Endothelial cell of umbilical vein (primary cell): ENCODE measurements around the gene THUMPD2.

Source experiments
- EZH2 ChIP-seq: IDR thresholded peaks from 2 replicates; pipeline ENCODE4 v1.6.1; 2012; ENCODE audit warnings: borderline replicate concordance, low read depth, mild to moderate bottlenecking, moderate library complexity, low read length, inconsistent platforms; ENCODE audit not compliant: severe bottlenecking
- FOS ChIP-seq: IDR thresholded peaks from 2 replicates; pipeline ENCODE4 v1.6.1; 2011; ENCODE audit warnings: mild to moderate bottlenecking, low read length, moderate library complexity, borderline replicate concordance; ENCODE audit not compliant: insufficient read depth
- TF ChIP-seq, protein P1 (sequence below), 2 donors: IDR thresholded peaks; 1 replicate in 1 of 2; 2 replicates in 1 of 2; pipeline ENCODE4 v1.5.1; 2011; ENCODE audit warnings: low read length in 2 of 2, mild to moderate bottlenecking in 2 of 2, moderate library complexity in 2 of 2, control low read depth in 1 of 2, inconsistent platforms in 1 of 2, low read depth in 1 of 2; ENCODE audit not compliant: insufficient read depth in 1 of 2; ENCODE audit errors: extremely low read depth in 1 of 2
- TF ChIP-seq, protein P2 (sequence below): IDR thresholded peaks from 2 replicates; pipeline ENCODE4 v1.6.1; 2011; ENCODE audit not compliant: insufficient read depth, insufficient read length

DNA sequence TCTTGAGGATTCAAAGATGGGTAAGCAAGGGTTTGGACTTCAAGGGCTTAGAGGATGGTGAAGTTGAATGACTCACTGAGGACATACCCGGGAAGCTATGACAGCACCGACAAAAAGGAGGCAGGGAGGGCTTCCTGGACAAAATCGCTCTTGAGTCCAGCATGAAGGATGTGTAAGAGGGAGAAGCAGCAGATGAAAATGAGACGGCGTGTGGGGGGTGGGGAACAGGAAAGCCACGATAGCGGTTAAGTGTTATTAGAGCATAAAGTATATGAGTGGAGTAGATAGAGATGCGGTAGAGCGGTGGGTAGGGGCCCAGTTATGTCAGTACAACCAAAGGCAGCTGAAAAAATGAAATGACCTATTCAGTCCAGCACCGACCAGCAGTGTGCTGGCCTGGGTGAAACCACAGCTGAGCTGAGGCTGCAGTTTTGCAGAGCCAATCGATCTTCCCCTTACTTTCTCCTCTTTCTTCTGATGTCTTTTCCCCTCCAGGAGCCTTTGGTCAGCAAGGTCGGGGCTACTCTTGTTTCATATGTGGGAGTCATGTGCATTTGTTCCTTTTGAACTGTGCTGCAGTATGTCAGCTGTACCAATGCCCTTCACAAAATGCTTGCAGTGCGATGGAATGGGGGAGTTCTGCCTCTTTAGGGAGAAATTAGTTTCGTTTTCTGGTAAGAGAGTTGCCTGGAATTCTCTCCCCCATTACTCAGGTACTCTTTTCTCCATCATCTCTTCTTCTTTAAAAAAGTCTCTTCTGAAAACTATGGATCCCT, 2.0 kb upstream of the THUMPD2 start:
- TF ChIP-seq EZH2, result no peak
- TF ChIP-seq, protein P1, sequence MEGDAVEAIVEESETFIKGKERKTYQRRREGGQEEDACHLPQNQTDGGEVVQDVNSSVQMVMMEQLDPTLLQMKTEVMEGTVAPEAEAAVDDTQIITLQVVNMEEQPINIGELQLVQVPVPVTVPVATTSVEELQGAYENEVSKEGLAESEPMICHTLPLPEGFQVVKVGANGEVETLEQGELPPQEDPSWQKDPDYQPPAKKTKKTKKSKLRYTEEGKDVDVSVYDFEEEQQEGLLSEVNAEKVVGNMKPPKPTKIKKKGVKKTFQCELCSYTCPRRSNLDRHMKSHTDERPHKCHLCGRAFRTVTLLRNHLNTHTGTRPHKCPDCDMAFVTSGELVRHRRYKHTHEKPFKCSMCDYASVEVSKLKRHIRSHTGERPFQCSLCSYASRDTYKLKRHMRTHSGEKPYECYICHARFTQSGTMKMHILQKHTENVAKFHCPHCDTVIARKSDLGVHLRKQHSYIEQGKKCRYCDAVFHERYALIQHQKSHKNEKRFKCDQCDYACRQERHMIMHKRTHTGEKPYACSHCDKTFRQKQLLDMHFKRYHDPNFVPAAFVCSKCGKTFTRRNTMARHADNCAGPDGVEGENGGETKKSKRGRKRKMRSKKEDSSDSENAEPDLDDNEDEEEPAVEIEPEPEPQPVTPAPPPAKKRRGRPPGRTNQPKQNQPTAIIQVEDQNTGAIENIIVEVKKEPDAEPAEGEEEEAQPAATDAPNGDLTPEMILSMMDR (IDR thresholded peaks at IDR 0.05; ENCODE audit: extremely low read depth in 1 of 2, insufficient read depth in 1 of 2, low read depth in 1 of 2, low read length in 2 of 2), result no peak
- TF ChIP-seq FOS, result no peak
- TF ChIP-seq, protein P2, sequence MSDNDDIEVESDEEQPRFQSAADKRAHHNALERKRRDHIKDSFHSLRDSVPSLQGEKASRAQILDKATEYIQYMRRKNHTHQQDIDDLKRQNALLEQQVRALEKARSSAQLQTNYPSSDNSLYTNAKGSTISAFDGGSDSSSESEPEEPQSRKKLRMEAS, result no peak
